ENCODE results near the gene SYVN1. TPM values are rescaled to one million over a fixed set of nuclear protein-coding genes. Genes with fewer than 3 reads are reported as not detected.
A peak's percentile ranks its signal among the peaks of the same experiment; 100 is the strongest.

The SYVN1 gene
- total RNA-seq, 2 donors from 2014 or later: 30.4 to 39.5 TPM

GRCh38 chr11:65084598-65085375 is 49.5 kb downstream of the SYVN1 start:
- Mint-ChIP-seq H3K9me3 (no peaks in the 10 kb centered on the region), H3K36me3 (ENCODE audit: low read depth) (peaks cover 49% of the 10 kb centered on the region), H3K27ac (peak overlapping the region; percentile 98), H3K4me1 (peaks cover 6% of the 10 kb centered on the region), H3K4me3 (peak overlapping the region; percentile 91), H3K27me3 (ENCODE audit: insufficient read depth) (no peaks in the 10 kb centered on the region)
- DNase-seq: no peak
- Histone ChIP-seq H3K4me1 (ENCODE audit: control insufficient read depth, insufficient read depth, low read length) (no peaks in the 10 kb centered on the region), H3K27me3 (ENCODE audit: control insufficient read depth, insufficient read depth, low read length, poor library complexity, severe bottlenecking) (no peaks in the 10 kb centered on the region), H3K9ac (ENCODE audit: extremely low read depth, low read length, poor library complexity, severe bottlenecking) (peak overlapping the region; percentile 89), H3K36me3 (ENCODE audit: control insufficient read depth, insufficient read depth, low read length) (peaks cover 54% of the 10 kb centered on the region), H3K4me3 (ENCODE audit: low read length) (peak overlapping the region; percentile 99), H3K9me3 (ENCODE audit: control insufficient read depth, low read length) (no peaks in the 10 kb centered on the region), H3K27ac (ENCODE audit: low read depth, low read length) (no peak overlapping the region)
- WGBS, 2 experiments (ENCODE audit: insufficient coverage in 1 of 2, insufficient read length in 1 of 2): 56 to 60% methylated on average over 19 to 23 of the region's 23 CpGs
- TF ChIP-seq CTCF (conservative IDR thresholded peaks at IDR 0.05): no peak

GRCh38 chr11:65083834-65084597 is 50.3 kb downstream of the SYVN1 start, which contains the start of the genes CDCA5 and ZFPL1:
Gene CDCA5, minus strand, starts transcription at chr11:65084040. Its CDS starts 62 bp downstream, at chr11:65083978.
Gene ZFPL1, plus strand, starts transcription at chr11:65084222. Its CDS starts 477 bp downstream, at chr11:65084699.
- Mint-ChIP-seq H3K9me3 (no peaks in the 10 kb centered on the region), H3K27ac (peak within 1 kb of the TSS; percentile 98), H3K36me3 (ENCODE audit: low read depth) (peaks cover 44% of the 10 kb centered on the region), H3K4me3 (peak within 1 kb of the TSS; percentile 91), H3K27me3 (ENCODE audit: insufficient read depth) (no peaks in the 10 kb centered on the region), H3K4me1 (peaks cover 6% of the 10 kb centered on the region)
- Histone ChIP-seq H3K9ac (ENCODE audit: extremely low read depth, low read length, poor library complexity, severe bottlenecking) (peak within 1 kb of the TSS; percentile 89), H3K9me3 (ENCODE audit: control insufficient read depth, low read length) (no peaks in the 10 kb centered on the region), H3K4me3 (ENCODE audit: low read length) (peak within 1 kb of the TSS; percentile 99), H3K27me3 (ENCODE audit: control insufficient read depth, insufficient read depth, low read length, poor library complexity, severe bottlenecking) (no peaks in the 10 kb centered on the region), H3K36me3 (ENCODE audit: control insufficient read depth, insufficient read depth, low read length) (peaks cover 55% of the 10 kb centered on the region), H3K27ac (ENCODE audit: low read depth, low read length) (peak within 1 kb of the TSS; percentile 50), H3K4me1 (ENCODE audit: control insufficient read depth, insufficient read depth, low read length) (no peaks in the 10 kb centered on the region)
- TF ChIP-seq CTCF (conservative IDR thresholded peaks at IDR 0.05): no peak
- DNase-seq: peak; percentile 97
- 0% methylated on average over 41 to 79 of the region's 79 CpGs for WGBS, 2 experiments (ENCODE audit: insufficient coverage in 1 of 2, insufficient read length in 1 of 2)

- WGBS, 2 experiments (ENCODE audit: insufficient coverage in 1 of 2, insufficient read length in 1 of 2): 2 to 5% methylated on average over 8 to 13 of the region's 13 CpGs
- H3K9me3 Mint-ChIP-seq: no peaks in the 10 kb centered on the region
- Histone ChIP-seq H3K4me3 (ENCODE audit: low read length) (peak overlapping the region; percentile 99), H3K36me3 (ENCODE audit: control insufficient read depth, insufficient read depth, low read length) (peaks cover 55% of the 10 kb centered on the region), H3K4me1 (ENCODE audit: control insufficient read depth, insufficient read depth, low read length) (no peaks in the 10 kb centered on the region), H3K27ac (ENCODE audit: low read depth, low read length) (no peak overlapping the region), H3K27me3 (ENCODE audit: control insufficient read depth, insufficient read depth, low read length, poor library complexity, severe bottlenecking) (no peaks in the 10 kb centered on the region), H3K9me3 (ENCODE audit: control insufficient read depth, low read length) (no peaks in the 10 kb centered on the region), H3K9ac (ENCODE audit: extremely low read depth, low read length, poor library complexity, severe bottlenecking) (peak overlapping the region; percentile 89)
- no peaks in the 10 kb centered on the region for H3K27me3 Mint-ChIP-seq (ENCODE audit: insufficient read depth)
- H3K4me3 Mint-ChIP-seq: peak overlapping the region; percentile 91
- peaks cover 6% of the 10 kb centered on the region for H3K4me1 Mint-ChIP-seq
- H3K36me3 Mint-ChIP-seq (ENCODE audit: low read depth): peaks cover 42% of the 10 kb centered on the region
- DNase-seq: no peak
- H3K27ac Mint-ChIP-seq: peak overlapping the region; percentile 98
- TF ChIP-seq CTCF (conservative IDR thresholded peaks at IDR 0.05): no peak
Measured at GRCh38 chr11:65083134-65083833, 51.0 kb downstream of the SYVN1 start.
